ENCODE data around the gene RUNX2.

GRCh38 chr6:45514454-45515230, 186.5 kb downstream of the RUNX2 start:
- TF ChIP-seq CTCF (IDR thresholded peaks at IDR 0.05; ENCODE audit: low read length) (no peak), EZH2 (IDR thresholded peaks at IDR 0.05; ENCODE audit: borderline replicate concordance, low read length) (no peak)

Data from OCI-LY1 (cell line).